ENCODE data around the gene GOLGA8S.
"Not testable (repeated sequence)": the region's sequence is repeated elsewhere in the genome, so short reads cannot be mapped to it uniquely, and the experiment has no call there.

The GOLGA8S gene

DNA sequence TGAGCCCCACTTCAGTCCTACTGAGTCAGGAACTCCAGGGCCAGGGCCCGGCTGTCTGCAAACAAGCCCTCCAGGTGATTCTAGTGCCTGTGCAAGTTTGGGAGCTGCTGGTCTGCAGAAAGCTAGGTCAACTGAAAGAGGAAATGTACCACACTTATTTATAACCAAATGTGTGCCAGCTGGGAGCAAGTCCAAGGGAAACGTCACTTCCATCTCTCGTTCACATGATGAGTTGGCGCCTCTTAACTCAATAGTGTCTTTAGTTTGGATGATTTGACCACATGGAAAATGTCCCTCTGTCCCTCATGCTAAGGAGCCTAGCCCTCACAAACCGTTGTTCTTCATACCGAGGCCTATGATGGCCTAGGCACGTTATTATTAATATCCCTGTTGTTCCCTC, 43.2 kb downstream of the GOLGA8S start:
- DNase-seq (ENCODE audit: low spot score): no peak

DNA sequence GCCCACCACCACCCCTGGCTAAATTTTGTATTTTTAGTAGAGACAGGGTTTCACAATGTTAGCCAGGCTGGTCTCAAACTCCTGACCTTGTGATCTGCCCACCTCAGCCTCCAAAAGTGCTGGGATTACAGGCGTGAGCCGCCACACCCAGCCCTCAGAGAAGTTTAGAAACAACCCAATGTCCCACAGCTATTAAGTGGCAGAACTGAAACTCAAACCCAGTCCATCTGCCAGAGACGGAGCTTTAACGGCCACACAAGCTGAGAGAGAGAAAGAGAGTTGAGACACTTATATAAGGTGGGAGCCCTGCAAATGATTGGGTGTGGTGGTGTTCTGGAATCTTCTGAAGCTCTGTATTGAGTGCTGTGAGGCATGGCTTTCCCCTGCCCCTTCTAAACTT, 43.8 kb downstream of the GOLGA8S start:
- not testable (repeated sequence) for DNase-seq (ENCODE audit: low spot score)

DNA sequence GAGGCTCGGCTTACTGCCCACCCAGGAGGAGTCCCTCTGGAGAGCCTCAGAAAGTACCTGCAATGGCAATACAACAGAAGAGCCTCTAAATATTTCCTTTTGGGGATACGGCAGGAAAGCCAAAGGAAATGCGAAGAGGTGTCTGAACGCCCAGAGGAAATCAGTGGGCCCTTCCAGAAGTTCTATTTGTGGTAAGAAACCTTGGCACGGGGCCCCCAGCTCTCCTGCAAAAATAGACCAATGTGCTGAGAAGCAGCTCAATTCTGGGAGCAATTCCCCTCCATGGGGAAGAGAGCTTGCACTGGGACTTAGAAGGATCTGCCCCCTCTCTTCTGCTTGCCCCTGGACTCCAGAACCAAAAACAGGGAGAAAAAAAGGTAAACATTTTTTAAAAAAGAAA, 44.7 kb downstream of the GOLGA8S start:
- DNase-seq (ENCODE audit: low spot score): not testable (repeated sequence)

DNA sequence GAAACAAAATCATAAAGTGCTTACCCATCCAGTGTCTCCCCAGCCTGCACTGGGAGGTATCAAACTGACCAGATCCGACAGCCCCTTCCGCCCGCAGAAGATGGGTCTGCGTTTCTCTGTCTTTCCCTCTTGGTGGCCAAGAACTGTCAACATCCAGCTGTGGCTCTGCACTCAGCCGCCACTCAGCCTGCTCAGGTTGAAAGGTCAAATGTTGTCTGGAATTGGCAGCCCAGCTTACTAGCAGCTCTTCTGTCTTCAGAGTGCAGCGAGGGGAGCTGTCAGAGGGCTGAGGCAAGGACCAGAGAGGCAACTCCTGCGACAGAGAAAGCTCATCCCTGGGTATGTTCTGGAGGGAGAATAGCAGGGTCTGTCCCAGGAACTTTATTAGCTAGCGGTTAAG, 47.1 kb downstream of the GOLGA8S start:
- no peak for DNase-seq (ENCODE audit: low spot score)

DNA sequence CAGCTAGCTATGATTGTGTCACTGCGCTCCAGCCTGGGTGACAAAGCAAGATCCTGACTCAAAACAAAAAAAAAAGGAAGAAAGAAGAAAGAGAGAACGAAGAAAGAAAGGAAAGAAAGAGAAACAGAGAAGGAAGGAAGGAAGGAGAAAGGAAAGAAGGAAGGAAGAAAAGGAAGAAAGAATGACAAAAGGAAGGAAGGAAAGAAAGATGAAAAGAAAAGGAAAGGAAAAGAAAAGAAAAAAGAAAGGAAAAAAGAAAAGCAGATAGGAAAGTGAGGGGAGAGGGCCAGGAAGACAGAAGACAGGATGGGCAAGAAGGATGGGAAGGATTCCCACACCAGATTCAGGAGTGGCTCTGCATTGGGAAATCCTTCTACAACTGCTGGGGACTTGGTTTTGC, 47.6 kb downstream of the GOLGA8S start:
- no peak for DNase-seq (ENCODE audit: low spot score)

GRCh38 chr15:23402544-23402943, 48.0 kb downstream of the GOLGA8S start:
- DNase-seq (ENCODE audit: low spot score): no peak

- DNase-seq (ENCODE audit: low spot score): no peak
Measured at GRCh38 chr15:23403550-23403949, 49.0 kb downstream of the GOLGA8S start.

GRCh38 chr15:23411841-23412240, 57.3 kb downstream of the GOLGA8S start:
- no peak for DNase-seq (ENCODE audit: low spot score)

DNA sequence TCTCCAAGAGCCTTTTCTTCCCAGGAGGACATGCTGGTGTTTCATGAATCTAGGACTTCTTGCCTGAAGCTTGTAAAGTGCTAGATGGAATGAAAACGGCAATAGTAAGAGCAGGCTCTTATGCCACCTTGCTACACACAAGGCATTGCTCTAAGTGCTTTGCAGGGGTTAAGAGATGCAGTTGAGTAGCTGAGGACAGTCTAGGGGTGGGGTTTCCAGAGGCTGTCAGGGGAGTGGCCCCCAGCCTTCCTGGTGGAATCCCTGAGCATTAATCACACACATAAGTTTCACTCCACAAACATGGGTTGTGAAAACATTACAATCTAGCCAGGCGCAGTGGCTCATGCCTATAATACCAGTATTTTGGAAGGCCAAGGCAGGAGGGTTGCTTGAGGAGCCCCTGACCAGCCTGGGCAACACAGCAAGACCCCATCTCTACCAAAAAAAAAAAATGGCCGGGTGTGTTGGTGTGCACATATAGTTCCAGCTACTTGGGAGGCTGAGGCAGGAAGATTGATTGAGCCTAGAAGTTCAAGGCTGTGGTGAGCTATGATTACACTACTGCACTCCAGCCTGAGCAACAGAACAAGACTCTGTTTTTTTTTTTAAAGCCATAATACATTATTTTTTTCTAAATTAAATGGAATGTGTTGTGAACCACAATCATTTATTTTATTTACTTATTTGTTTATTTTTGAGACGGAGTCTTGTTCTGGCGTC, 58.5 kb downstream of the GOLGA8S start:
- DNase-seq (ENCODE audit: low spot score): not testable (repeated sequence)
